Measurements from ENCODE around the gene CGN. TPM values are rescaled to one million over a fixed set of nuclear protein-coding genes. Genes with fewer than 3 reads are reported as not detected.

CGN gene, protein sequence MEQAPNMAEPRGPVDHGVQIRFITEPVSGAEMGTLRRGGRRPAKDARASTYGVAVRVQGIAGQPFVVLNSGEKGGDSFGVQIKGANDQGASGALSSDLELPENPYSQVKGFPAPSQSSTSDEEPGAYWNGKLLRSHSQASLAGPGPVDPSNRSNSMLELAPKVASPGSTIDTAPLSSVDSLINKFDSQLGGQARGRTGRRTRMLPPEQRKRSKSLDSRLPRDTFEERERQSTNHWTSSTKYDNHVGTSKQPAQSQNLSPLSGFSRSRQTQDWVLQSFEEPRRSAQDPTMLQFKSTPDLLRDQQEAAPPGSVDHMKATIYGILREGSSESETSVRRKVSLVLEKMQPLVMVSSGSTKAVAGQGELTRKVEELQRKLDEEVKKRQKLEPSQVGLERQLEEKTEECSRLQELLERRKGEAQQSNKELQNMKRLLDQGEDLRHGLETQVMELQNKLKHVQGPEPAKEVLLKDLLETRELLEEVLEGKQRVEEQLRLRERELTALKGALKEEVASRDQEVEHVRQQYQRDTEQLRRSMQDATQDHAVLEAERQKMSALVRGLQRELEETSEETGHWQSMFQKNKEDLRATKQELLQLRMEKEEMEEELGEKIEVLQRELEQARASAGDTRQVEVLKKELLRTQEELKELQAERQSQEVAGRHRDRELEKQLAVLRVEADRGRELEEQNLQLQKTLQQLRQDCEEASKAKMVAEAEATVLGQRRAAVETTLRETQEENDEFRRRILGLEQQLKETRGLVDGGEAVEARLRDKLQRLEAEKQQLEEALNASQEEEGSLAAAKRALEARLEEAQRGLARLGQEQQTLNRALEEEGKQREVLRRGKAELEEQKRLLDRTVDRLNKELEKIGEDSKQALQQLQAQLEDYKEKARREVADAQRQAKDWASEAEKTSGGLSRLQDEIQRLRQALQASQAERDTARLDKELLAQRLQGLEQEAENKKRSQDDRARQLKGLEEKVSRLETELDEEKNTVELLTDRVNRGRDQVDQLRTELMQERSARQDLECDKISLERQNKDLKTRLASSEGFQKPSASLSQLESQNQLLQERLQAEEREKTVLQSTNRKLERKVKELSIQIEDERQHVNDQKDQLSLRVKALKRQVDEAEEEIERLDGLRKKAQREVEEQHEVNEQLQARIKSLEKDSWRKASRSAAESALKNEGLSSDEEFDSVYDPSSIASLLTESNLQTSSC
- 10 to 100 TPM; 44.1 to 58.9 (median 50.9) TPM for polyA plus RNA-seq (ENCODE audit: insufficient read length in 3 of 3)
- long read RNA-seq, donor 1, partial matches to known transcripts, result 0 of 1 reads
- long read RNA-seq, donor 1, other reads (novel, unspliced or antisense), result 0 of 1 reads
- long read RNA-seq, donor 2, full-length matches to known transcripts, result 2 of 7 reads
- long read RNA-seq, donor 2, partial matches to known transcripts, result 5 of 7 reads
- long read RNA-seq, donor 2, other reads (novel, unspliced or antisense), result 0 of 7 reads
- long read RNA-seq, donor 3, full-length matches to known transcripts, result 1 of 1 reads
- long read RNA-seq, donor 3, partial matches to known transcripts, result 0 of 1 reads
- long read RNA-seq, donor 3, other reads (novel, unspliced or antisense), result 0 of 1 reads
- long read RNA-seq, donor 4, full-length matches to known transcripts, result 1 of 1 reads
- long read RNA-seq, donor 4, partial matches to known transcripts, result 0 of 1 reads
- long read RNA-seq, donor 4, other reads (novel, unspliced or antisense), result 0 of 1 reads
- long read RNA-seq, donor 5, result 0 reads
- long read RNA-seq, donor 6, full-length matches to known transcripts, result 3 of 25 reads
- long read RNA-seq, donor 6, partial matches to known transcripts, result 22 of 25 reads
- long read RNA-seq, donor 6, other reads (novel, unspliced or antisense), result 0 of 25 reads
- long read RNA-seq, donor 7, full-length matches to known transcripts, result 2 of 2 reads
- long read RNA-seq, donor 7, partial matches to known transcripts, result 0 of 2 reads
- long read RNA-seq, donor 7, other reads (novel, unspliced or antisense), result 0 of 2 reads
- long read RNA-seq, donor 8, result 0 reads
- long read RNA-seq, donor 9, partial matches to known transcripts, result 6 of 7 reads
- long read RNA-seq, donor 9, other reads (novel, unspliced or antisense), result 0 of 7 reads
- long read RNA-seq, donor 10, partial matches to known transcripts, result 9 of 10 reads
- long read RNA-seq, donor 10, other reads (novel, unspliced or antisense), result 0 of 10 reads
- long read RNA-seq, donor 11, result 0 reads
- long read RNA-seq, donor 12, full-length matches to known transcripts, result 2 of 9 reads
- long read RNA-seq, donor 12, partial matches to known transcripts, result 7 of 9 reads
- long read RNA-seq, donor 12, other reads (novel, unspliced or antisense), result 0 of 9 reads
- long read RNA-seq, donor 13, partial matches to known transcripts, result 15 of 16 reads
- long read RNA-seq, donor 13, other reads (novel, unspliced or antisense), result 0 of 16 reads
- long read RNA-seq, donor 14, result 0 reads
- long read RNA-seq, donor 15, full-length matches to known transcripts, result 7 of 23 reads
- long read RNA-seq, donor 15, partial matches to known transcripts, result 16 of 23 reads
- long read RNA-seq, donor 15, other reads (novel, unspliced or antisense), result 0 of 23 reads
- long read RNA-seq, donor 16, result 0 reads

DNA sequence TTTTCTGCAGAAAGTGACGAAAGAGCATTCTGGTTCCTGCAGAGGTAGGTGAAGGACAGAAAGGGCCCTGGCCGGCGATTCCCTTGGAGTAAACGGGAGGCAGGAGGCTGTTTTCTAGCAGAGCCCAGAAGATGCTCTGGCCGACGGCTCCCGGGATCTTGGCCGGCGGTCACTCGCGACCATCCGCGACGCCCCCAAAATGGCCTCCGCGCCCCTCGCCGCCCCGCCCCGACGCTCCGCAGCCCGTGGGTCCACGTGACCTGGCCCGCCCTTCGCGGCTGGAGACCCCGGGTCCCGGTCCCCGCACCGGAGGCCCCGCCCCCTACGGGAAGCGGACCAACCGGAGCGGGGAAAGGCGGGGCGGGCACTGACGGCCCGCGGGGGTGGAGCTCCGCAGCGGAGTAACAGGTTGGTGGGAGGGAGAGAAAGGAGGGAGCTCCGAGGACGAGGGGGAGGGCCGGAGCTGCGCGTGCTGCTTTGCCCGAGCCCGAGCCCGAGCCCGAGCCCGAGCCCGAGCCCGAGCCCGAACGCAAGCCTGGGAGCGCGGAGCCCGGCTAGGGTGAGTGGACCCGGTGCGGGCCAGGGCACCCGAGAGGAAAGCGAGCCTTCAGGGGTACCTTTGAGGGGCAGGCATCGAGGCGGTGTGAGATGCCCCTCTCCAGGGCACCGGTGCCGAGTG, at the start of gene CGN:
Gene CGN, plus strand, starts transcription at position 431 of the 679 bp plus-strand sequence. CDS start 7,133 bp downstream, outside the sequence.
- peak; percentile 92 for DNase-seq

DNA sequence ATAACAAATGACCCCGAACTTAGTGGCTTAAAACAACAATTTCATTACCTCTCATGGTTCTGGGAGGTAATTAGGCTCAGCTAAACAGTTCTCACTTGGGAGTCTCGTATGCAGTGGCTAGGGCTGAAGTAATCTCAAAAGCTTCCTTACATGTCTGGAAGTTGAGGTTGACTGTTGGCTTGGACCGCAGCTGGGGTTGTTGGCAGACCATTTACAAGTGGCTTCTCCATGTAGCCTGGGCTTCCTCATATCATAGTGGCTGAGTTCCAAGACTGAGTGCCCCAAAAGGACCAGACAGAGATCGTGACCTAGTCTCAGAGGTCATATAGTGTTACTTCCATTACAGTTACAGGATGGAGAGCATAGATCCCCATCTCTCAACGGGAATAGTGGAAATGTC, 49.5 kb upstream of the CGN start:
- DNase-seq, result no peak

DNA sequence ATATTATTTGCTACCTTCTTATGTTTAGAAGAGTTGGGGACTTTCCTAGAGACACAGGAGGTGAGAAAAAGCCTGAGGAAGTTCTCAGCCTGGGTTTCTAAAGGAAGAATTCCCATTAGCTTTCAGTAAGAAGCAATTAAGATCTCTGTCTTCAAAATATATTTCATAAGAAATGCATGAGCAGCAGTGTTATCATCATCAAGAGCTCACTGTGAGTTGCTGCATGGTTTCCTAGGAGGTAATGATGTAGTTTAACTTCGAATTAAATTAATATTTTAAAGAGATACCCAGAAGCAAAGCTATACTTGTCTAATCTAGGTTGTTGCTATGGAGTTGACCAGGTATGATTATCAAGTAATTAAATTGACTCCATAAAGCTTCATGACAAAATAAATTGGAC, 46.2 kb upstream of the CGN start:
- DNase-seq, result no peak

DNA sequence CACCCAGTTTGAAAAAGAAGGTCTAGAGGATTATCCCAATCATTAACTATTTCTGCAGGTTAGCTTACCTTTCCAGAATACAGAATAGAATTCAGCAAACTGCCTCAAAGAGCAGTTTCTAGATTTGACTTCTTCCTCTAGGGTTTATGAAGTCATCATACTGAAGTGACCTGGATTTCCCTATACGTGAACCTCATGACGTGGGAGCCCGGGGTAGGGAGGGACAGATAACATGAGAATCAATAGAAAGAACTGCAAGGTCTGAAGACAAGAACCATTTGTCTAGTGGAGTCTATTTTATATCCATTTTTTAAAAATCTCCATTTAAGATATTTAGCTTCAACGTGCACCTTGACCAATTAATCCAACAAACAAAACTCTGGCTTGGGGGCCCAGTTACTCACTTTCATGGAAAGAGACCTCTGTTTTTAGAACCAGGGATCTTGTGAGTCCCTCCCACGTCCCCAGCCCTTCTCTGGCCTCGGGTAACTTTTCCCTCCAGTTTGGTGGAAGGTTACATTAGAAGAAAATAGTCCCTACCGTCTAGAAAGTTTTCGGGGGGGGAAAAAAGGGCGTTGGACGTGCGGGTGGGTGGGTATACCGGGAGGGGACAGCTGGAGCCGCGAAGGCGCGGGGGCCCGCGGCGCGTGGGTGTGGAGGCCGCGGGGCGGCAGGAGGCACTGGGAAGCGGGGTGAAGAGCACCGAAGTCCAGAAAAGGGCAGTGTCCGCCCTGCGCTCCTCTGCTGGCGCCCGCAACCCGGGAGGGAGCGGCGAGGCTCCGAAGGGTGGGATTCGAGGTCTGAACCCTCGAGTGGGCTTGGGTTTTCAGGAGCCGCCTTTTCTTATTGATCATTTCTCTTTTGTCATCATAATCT, 38.1 kb upstream of the CGN start:
- DNase-seq, result peak; percentile 80

DNA sequence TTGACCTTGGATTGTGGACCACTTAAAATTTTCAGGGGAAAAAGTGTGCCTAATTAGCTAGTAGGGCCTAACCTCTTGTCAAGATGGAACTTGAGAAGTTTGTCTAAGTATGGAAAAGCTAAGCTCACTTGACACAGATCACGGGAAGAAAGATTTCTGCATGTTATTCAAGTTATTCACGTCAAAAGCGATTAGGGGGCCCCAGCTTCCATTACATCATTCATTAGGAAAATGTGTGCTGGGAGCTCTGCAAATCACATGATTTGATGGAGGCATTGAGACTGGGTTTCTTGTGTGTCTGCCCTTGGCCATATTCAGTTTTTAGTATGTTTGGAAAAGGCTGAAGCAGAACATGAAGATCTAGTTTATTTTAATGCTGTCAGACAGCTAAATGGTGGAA, 36.4 kb upstream of the CGN start:
- DNase-seq, result no peak

DNA sequence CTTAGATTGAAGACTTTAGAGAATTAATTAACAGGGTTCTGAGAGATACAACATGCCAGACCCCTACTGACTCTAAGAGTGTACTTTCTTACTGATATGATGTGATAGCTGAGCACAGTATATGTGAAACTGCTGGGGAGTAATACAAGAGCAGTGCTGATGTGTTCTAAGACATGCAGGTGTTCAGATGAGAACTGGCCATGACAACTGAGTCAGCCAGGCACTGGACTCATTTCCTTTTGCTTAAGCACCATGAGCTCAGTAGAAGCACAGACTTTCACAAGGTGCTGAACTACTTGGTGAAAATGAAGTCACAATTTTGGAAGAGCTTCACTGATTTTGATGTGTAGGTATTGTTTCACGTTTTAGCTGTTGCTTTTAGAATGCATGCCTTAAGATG, 36.0 kb upstream of the CGN start:
- no peak for DNase-seq

DNA sequence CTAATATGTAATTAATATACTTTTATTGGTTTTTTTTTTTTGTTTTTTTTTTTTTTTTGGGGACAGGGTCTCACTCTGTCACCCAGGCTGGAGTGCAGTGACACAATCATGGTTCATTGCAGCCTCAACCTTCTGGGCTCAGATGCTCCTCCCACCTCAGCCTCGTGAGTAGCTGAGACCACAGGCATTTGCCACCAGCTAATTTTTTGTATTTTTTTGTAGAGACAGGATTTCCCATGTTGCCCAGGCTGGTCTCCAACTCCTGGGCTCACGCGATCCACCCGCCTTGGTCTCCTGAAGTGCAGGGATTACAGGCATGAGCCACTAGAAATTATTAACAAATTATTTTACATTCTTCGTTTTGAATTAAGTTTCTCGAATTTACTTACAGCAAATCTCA, 35.1 kb upstream of the CGN start:
- DNase-seq, result no peak

DNA sequence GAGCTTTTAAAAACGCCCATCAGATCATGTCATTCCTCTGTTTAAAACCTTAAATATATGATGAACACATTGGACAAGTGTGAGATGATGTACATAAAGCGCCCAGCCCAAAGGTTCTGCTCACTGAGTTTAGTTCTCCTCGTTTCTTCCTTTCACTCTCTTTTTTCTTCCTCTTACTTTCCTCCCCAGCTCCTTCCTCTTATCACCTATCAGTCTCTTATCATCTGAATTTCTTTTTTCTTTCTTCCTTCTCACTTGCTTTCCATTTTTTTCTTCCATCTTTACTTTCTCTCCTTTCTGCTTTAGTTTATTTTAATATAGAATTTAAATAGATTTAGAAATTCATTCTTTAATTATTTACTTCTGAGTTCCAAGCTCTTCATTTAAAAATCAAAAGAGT, 34.1 kb upstream of the CGN start:
- no peak for DNase-seq

DNA sequence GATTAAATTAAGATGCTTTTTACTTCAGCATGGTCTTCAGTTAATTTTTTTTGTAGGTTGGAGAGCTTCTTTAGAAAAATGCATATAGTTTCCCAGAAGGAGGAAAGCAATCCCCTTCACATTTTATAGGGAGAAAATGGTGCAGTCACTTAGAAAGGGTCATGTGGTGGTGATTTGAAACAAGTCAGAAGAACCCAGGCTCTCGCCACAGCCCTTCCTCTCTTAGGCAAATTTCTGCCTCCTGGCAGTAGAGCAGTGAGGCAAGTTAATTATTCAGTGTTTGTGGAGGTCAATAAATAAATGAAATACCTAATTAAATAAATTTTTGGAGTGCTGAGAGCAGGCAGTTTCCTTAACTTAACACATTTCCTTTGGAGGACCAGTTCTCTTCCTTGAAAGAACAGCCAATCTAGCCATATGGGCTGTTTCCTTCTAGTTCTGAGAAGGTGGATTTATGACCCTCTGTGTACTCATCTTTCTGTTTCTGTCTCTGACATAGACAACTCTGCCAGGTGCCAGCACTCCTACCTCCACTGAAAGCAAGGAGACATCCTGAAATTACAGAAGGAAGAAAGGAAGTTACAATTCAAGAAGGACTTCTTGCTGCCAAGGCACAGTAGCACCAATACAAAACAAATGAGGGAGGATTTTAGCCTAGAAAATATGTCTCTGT, 32.9 kb upstream of the CGN start:
- DNase-seq, result no peak

DNA sequence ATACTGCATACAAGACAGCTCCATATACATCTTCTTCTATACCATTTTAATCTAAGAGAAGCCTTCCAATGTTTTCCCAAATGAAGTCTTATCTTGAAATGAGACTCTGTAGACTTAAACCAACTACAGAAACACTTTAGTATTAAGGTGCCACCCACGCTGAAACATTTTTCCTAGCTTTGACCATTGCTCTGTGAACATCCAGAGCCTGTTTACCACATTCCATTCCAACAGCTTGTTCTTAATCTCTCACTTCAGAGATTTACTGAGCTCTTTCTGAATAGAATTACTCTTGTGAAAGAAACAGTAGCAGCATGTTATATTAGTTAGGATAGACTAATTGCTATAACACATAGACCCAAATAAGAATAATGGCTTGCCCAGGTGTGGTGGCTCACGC, 32.3 kb upstream of the CGN start:
- DNase-seq, result no peak

DNA sequence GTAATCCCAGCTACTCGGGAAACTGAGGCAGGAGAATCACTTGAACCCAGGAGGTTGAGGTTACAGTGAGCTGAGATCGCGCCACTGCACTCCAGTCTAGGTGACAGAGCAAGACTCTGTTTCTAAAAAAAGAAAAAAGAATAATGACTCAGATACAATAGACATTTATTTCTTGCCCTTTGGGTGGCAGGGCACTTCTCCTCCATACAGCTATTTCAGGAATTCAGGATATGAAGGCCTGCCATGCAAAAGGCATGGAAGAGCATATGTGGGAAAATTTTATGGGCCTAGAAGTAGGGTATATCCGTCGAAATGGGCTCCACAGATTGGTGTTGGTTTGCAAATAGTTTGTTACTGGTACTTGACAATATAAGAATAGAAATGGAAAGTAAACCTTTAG, 31.7 kb upstream of the CGN start:
- no peak for DNase-seq

DNA sequence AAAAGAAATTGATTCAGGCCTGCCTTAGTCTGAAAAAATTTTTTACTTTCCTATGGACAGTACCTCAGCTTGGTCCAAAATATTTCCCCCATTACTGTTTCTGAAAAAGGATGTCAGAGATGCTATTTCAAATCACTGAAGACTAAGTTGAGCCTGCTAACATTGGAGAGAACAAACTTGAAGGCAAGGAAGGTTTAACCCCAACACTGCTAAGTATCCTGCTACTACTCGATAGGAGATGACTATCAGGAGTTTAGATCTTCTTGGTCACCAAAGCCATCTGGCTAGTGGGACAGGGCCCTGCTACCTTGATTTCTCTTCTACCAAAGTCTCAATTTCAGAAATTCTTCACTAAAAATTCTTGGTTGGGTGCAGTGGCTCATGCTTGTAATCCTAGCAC, 29.2 kb upstream of the CGN start:
- DNase-seq, result no peak

DNA sequence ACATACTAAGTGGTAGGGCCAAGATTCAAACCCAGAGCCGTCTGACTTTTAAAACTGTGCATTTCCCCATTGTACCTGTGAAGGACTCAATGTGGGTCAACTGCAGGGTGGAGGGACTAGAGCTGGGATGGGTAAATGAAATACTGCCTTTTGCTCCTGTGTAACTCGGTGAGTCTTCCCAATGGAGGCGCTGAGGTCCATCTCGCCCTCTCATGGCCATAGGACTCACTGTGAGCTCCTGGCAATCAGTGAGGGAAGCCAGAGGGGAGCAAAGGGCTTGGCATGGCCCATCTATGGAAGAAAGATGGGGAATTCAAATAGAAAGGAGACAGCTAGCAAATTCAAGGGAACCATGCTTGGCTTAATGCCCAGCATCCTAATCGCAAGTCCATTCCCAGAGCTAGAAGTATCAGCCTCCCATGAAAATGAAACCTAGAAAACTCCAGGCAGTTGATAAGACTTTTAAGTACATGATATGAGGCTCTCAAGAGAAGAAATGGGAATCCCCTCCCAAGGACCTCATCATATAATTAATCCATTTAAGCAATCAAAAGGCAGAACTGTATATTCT, 25.4 kb upstream of the CGN start:
- no peak for DNase-seq

DNA sequence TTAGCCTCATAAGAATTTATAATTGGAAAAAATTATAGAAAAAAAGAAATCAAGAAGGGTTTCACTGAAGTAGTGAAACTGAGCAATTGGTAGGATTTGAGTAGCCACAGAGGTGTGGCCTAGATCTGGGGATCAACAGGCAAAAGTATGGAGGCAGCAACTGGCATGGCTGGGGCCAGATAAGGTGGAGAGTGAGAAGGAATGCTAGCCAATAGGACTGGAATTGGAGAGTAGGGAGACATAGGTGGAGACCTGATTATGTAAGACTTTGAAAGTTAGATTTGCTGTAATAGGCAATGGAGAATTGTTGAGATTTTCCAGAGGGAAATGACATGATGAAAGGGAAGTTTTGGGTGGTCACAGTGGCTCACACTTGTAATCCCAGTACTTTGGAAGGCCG, 24.6 kb upstream of the CGN start:
- DNase-seq, result no peak

DNA sequence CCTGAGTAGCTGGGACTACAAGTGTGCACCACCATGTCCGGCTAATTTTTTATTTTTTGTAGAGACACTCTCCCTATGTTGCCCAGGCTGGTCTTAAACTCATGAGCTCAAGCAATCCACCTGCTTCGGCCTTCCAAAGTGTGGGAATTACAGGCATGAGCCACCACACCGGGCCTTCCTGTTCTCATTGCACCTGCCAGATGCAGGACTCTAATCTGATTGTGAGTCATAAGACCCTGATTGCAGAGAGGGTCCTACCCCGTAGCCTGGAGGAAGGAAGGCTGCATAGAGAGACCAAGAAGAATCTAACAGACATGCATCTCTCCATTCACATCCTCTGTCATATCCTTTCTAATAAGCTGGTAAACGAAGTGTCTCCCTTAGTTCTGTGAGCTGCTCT, 19.5 kb upstream of the CGN start:
- no peak for DNase-seq

DNA sequence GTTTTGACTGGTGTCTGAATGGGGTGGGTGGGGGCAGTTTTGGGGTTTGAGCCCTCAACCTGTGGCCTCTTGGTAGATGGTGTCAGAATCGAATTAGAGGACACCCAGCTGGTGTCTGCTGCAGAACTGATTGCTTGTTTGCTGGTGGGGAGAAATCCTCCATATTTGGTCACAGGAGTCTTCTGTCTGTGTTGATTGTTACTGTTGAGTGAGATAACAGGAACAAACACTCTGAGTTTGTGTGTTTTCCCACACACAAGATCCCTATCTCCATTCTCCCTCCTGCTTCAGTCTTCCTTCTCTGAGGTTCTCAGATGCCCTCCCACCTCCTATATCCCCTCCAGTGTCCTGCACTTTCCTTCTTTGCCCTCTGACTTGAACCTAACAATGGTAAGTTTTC, 19.1 kb upstream of the CGN start:
- DNase-seq, result no peak

DNA sequence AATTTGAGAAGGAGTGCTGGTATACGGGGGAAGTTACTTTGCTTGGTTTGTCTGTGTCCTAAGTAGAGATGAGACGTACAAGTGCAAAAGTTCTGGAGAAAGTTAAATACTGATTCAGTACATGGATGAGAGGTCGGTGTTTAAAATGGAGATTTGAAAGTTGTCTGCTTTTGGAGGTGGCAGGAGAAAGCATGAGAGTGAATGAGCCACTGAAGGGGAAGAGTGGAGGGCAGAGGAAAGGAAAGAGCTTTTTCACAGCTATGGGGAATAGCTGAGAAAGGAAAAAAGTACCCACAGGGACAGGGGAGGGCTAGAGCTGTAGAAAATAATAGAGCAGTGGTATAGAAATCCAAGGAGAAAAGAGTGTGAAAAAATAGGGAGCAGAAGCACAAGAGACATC, 18.1 kb upstream of the CGN start:
- DNase-seq, result no peak
